LHCN-M2 (cell line): ENCODE data around the gene SLC1A2. TPM values are rescaled to one million over a fixed set of nuclear protein-coding genes. Genes with fewer than 3 reads are reported as not detected.
"Not testable (repeated sequence)": the region's sequence is repeated elsewhere in the genome, so short reads cannot be mapped to it uniquely, and the experiment has no call there.

ENCODE experiments used
- DNase-seq: peaks from one replicate; pipeline ENCODE4 v3.0.0-alpha.2; 2012; ENCODE audit warnings: low read depth
- total RNA-seq: library from RNA; depleted of rRNA; stranded (reverse); fragments of >200 nt; gene quantifications from 2 replicates; pipeline ENCODE4 v1.2.3, GENCODE V29; 2014

The SLC1A2 gene
- total RNA-seq, 1 experiment from 2014 or later, result 0.40 TPM

GRCh38 chr11:35227576-35228327 lies 191.6 kb downstream of the SLC1A2 start:
- DNase-seq, result no peak

GRCh38 chr11:35226756-35227155 lies 192.6 kb downstream of the SLC1A2 start:
- not testable (repeated sequence) for DNase-seq

- no peak for DNase-seq
Observed at GRCh38 chr11:35225946-35226520, 193.3 kb downstream of the SLC1A2 start.

- DNase-seq, result no peak
Observed at GRCh38 chr11:35223991-35224390, 195.4 kb downstream of the SLC1A2 start.

GRCh38 chr11:35223371-35223796 lies 196.0 kb downstream of the SLC1A2 start:
- no peak for DNase-seq

- no peak for DNase-seq
Observed at GRCh38 chr11:35218956-35219355, 200.4 kb downstream of the SLC1A2 start.

- DNase-seq, result no peak
Observed at GRCh38 chr11:35216962-35217678, 202.2 kb downstream of the SLC1A2 start.

- DNase-seq, result no peak
Observed at GRCh38 chr11:35215945-35216344, 203.4 kb downstream of the SLC1A2 start.

GRCh38 chr11:35214792-35215193 lies 204.6 kb downstream of the SLC1A2 start:
- peak; percentile 94 for DNase-seq

GRCh38 chr11:35214226-35214770 lies 205.1 kb downstream of the SLC1A2 start:
- no peak for DNase-seq

- DNase-seq, result no peak
Observed at GRCh38 chr11:35211952-35212351, 207.4 kb downstream of the SLC1A2 start.

- DNase-seq, result no peak
Observed at GRCh38 chr11:35210876-35211546, 208.3 kb downstream of the SLC1A2 start.

GRCh38 chr11:35208795-35209194 lies 210.6 kb downstream of the SLC1A2 start:
- no peak for DNase-seq

GRCh38 chr11:35207471-35208403 lies 211.6 kb downstream of the SLC1A2 start:
- no peak for DNase-seq

- DNase-seq, result no peak
Observed at GRCh38 chr11:35206616-35207015, 212.7 kb downstream of the SLC1A2 start.

GRCh38 chr11:35204614-35205013 lies 214.7 kb downstream of the SLC1A2 start:
- DNase-seq, result no peak
